Pons (tissue), 1 donor: ENCODE results near the gene SPACA4.

Experiments
- DNase-seq: peaks from one replicate; pipeline ENCODE4 v3.0.0-alpha.2; 2016; ENCODE audit warnings: low spot score

Gene SPACA4

DNA sequence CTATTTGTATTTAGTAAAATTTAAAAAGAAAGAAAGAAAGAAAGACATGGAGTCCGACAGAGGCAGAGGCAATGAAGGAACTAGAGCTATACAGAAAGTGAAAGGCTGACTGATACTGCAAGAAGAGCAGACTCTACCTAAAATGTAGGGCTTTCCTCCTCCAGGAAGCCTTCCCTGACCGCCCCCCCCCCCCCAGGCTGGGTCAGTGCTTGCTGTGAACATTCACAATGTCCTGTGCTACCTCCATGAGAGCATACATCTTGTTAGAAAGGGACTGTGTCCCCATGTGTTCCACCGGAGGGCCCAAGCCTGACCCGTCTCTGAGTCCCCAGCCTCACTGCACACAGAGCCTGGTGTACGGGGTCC lies 45.1 kb downstream of the SPACA4 start:
- DNase-seq = no peak

DNA sequence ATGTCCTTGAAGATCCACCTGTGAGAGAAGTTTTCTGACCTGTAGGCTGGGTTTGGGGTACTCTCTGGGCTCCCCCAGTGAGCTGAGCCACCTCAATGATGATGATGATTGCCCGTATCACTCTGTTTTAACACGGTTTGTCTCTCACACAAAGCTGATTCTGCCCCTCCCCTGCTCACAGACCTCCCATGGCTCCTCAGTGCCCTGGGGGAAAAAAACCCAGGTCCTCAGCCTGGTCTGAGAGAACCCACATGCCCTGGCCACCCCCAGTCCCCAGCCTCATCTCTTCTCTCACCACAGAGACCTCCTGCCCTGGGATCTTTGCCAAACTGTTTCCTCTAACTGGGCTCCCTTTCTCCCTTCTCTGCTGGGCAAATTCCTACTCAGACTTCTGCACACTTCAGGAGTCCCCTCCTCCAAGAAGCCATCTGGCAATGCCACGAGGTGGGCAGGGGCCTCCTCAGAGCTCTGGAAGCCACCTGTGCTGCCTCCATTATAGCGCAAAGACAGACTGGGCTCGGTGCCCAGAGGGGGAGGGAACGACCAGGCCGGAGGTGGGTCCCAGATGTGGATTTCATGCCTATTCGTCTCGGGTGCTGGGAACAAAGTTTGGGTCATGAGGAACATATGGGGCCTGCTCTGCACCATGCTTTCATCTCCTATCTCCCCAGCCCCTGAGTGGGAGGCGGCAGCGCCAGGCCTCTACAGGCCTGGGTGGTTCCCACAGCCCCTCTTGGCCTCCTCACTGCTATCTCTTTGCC lies 47.9 kb downstream of the SPACA4 start:
- DNase-seq = no peak

DNA sequence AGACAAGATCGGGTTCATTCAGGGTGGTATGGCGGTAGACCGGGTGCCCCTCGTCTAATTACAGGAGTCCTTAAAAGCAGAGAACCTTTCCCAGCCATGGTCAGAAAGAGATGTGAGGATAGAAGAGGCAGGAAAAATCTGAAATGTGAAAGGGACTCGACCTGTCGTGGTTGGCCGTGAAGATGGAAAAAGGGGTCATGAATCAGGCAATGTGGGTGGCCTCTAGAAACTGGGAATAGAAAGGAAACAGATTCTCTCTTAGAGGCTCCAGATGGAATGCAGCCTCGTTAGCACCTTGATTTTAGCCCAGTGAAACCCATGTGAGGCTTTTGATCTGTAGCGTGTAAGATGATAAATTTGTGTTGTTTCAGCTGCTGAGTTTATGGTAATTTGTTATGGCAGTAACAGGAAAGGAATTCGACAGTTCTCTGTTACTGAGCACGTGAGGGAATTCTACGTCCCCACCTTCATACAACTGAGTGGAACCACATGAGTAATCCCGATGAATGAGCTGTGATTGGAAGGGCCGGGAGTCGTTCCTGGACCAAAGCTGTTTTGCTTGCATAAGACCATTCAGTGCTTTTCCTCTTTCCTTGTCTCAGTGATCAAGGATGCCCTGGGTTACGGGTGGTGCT lies 50.4 kb downstream of the SPACA4 start:
- DNase-seq = no peak
